Measurements from ENCODE around the gene BCL2L11.

The BCL2L11 gene

GRCh38 chr2:111139637-111140317, 19.1 kb downstream of the BCL2L11 start:
- no peak overlapping the region for H3K9ac ChIP-seq

GRCh38 chr2:111140815-111141214, 20.1 kb downstream of the BCL2L11 start:
- TF ChIP-seq Cebpa-rat (IDR thresholded peaks at IDR 0.05) = no peak
- H3K36me3 ChIP-seq = peaks cover 70% of the 10 kb centered on the region

More at GRCh38 chr2:111139637-111140317, 19.1 kb downstream of the BCL2L11 start:
- H3K27ac ChIP-seq = no peak overlapping the region
- H3K36me3 ChIP-seq = peaks cover 69% of the 10 kb centered on the region
- TF ChIP-seq Cebpa-rat (IDR thresholded peaks at IDR 0.05) = no peak
- no peaks in the 10 kb centered on the region for H3K9me3 ChIP-seq
- peaks cover 14% of the 10 kb centered on the region for H3K4me1 ChIP-seq
- peaks cover 91% of the 10 kb centered on the region for H4K20me1 ChIP-seq
- H3K4me2 ChIP-seq = no peak overlapping the region
- H3K27me3 ChIP-seq = no peaks in the 10 kb centered on the region
- H3K4me3 ChIP-seq = no peak overlapping the region

GRCh38 chr2:111142101-111142500, 21.4 kb downstream of the BCL2L11 start:
- Histone ChIP-seq H3K27me3 (no peaks in the 10 kb centered on the region), H3K4me1 (no peaks in the 10 kb centered on the region; the same call in 1 of the 2 replicates), H3K36me3 (peaks cover 58% of the 10 kb centered on the region), H3K4me2 (no peak overlapping the region), H3K4me3 (no peak overlapping the region), H3K27ac (no peak overlapping the region), H3K9me3 (no peaks in the 10 kb centered on the region), H3K9ac (no peak overlapping the region), H4K20me1 (peaks cover 81% of the 10 kb centered on the region)
- no peak for TF ChIP-seq Cebpa-rat (IDR thresholded peaks at IDR 0.05)

More at GRCh38 chr2:111140815-111141214, 20.1 kb downstream of the BCL2L11 start:
- Histone ChIP-seq H3K9ac (no peak overlapping the region), H3K27ac (no peak overlapping the region), H3K4me1 (peaks cover 4% of the 10 kb centered on the region), H3K27me3 (no peaks in the 10 kb centered on the region), H3K4me2 (no peak overlapping the region), H3K4me3 (no peak overlapping the region), H4K20me1 (peaks cover 87% of the 10 kb centered on the region), H3K9me3 (no peaks in the 10 kb centered on the region)

- peaks cover 51% of the 10 kb centered on the region for H3K36me3 ChIP-seq
- H4K20me1 ChIP-seq = peaks cover 79% of the 10 kb centered on the region
- no peak overlapping the region for H3K4me3 ChIP-seq
- TF ChIP-seq Cebpa-rat (IDR thresholded peaks at IDR 0.05) = no peak
- no peaks in the 10 kb centered on the region; the same call in 1 of the 2 replicates for H3K4me1 ChIP-seq
- no peaks in the 10 kb centered on the region for H3K27me3 ChIP-seq
- no peaks in the 10 kb centered on the region for H3K9me3 ChIP-seq
- no peak overlapping the region for H3K4me2 ChIP-seq
- H3K9ac ChIP-seq = no peak overlapping the region
- H3K27ac ChIP-seq = no peak overlapping the region
Observed at GRCh38 chr2:111143107-111143842, 22.6 kb downstream of the BCL2L11 start.

GRCh38 chr2:111143843-111144198, 23.1 kb downstream of the BCL2L11 start:
- no peak for TF ChIP-seq Cebpa-rat (IDR thresholded peaks at IDR 0.05)
- Histone ChIP-seq H3K27ac (no peak overlapping the region), H3K4me1 (no peaks in the 10 kb centered on the region; the same call in 1 of the 2 replicates), H3K9ac (no peak overlapping the region), H3K4me2 (no peak overlapping the region), H3K36me3 (peaks cover 45% of the 10 kb centered on the region), H3K4me3 (no peak overlapping the region), H3K9me3 (no peaks in the 10 kb centered on the region), H4K20me1 (peaks cover 79% of the 10 kb centered on the region), H3K27me3 (no peaks in the 10 kb centered on the region)

- TF ChIP-seq Cebpa-rat (IDR thresholded peaks at IDR 0.05) = no peak
- Histone ChIP-seq H3K36me3 (peaks cover 37% of the 10 kb centered on the region), H3K27me3 (no peaks in the 10 kb centered on the region), H3K27ac (no peak overlapping the region), H3K4me1 (no peaks in the 10 kb centered on the region), H3K9ac (no peak overlapping the region), H3K4me2 (no peak overlapping the region), H3K4me3 (no peak overlapping the region), H4K20me1 (peaks cover 72% of the 10 kb centered on the region), H3K9me3 (no peaks in the 10 kb centered on the region)
Observed at GRCh38 chr2:111145103-111145760, 24.5 kb downstream of the BCL2L11 start.

GRCh38 chr2:111145951-111146350, 25.2 kb downstream of the BCL2L11 start:
- TF ChIP-seq Cebpa-rat (IDR thresholded peaks at IDR 0.05) = no peak
- Histone ChIP-seq H3K27ac (no peak overlapping the region), H3K4me1 (no peaks in the 10 kb centered on the region), H3K27me3 (no peaks in the 10 kb centered on the region), H3K9me3 (no peaks in the 10 kb centered on the region), H3K4me2 (no peak overlapping the region), H3K36me3 (peaks cover 37% of the 10 kb centered on the region), H4K20me1 (peaks cover 66% of the 10 kb centered on the region), H3K9ac (no peak overlapping the region), H3K4me3 (no peak overlapping the region)

- Histone ChIP-seq H3K4me3 (no peak overlapping the region), H3K4me1 (no peaks in the 10 kb centered on the region), H3K27me3 (no peaks in the 10 kb centered on the region), H3K4me2 (no peak overlapping the region), H3K9me3 (no peaks in the 10 kb centered on the region), H3K9ac (no peak overlapping the region), H4K20me1 (peaks cover 57% of the 10 kb centered on the region), H3K36me3 (peaks cover 54% of the 10 kb centered on the region), H3K27ac (no peak overlapping the region)
- no peak for TF ChIP-seq Cebpa-rat (IDR thresholded peaks at IDR 0.05)
Observed at GRCh38 chr2:111148225-111148873, 27.6 kb downstream of the BCL2L11 start.

GRCh38 chr2:111148925-111149324, 28.2 kb downstream of the BCL2L11 start:
- Histone ChIP-seq H3K4me3 (no peak overlapping the region), H3K9ac (no peak overlapping the region), H3K27me3 (no peaks in the 10 kb centered on the region), H3K9me3 (no peaks in the 10 kb centered on the region), H3K4me1 (no peaks in the 10 kb centered on the region), H3K36me3 (peaks cover 54% of the 10 kb centered on the region), H4K20me1 (peaks cover 51% of the 10 kb centered on the region), H3K27ac (no peak overlapping the region), H3K4me2 (no peak overlapping the region)
- TF ChIP-seq Cebpa-rat (IDR thresholded peaks at IDR 0.05) = no peak
